Activated naive CD8-positive, alpha-beta T cell treated with anti-CD3 and anti-CD28 coated beads for 36 hours (primary cell): Measurements from ENCODE around the gene APBA2. TPM values are rescaled to one million over a fixed set of nuclear protein-coding genes. Genes with fewer than 3 reads are reported as not detected.

Source experiments
- DNase-seq: peaks from one replicate; pipeline ENCODE4 v3.0.0; 2021
- H3K27ac Mint-ChIP-seq: one replicate; pipeline ENCODE4 v1.8.0; 2022; ENCODE audit warnings: mild to moderate bottlenecking, moderate library complexity, mixed read lengths
- H3K27me3 Mint-ChIP-seq: one replicate; pipeline ENCODE4 v1.8.0; 2022; ENCODE audit warnings: mild to moderate bottlenecking, mixed read lengths
- H3K36me3 Mint-ChIP-seq: one replicate; pipeline ENCODE4 v1.8.0; 2021; ENCODE audit warnings: mild to moderate bottlenecking, mixed read lengths
- H3K4me1 Mint-ChIP-seq: one replicate; pipeline ENCODE4 v1.8.0; 2021; ENCODE audit warnings: mixed read lengths
- H3K4me3 Mint-ChIP-seq: one replicate; pipeline ENCODE4 v1.8.0; 2022; ENCODE audit warnings: mild to moderate bottlenecking, moderate library complexity, mixed read lengths
- H3K9me3 Mint-ChIP-seq: one replicate; pipeline ENCODE4 v1.8.0; 2022; ENCODE audit warnings: mixed read lengths
- total RNA-seq, 2 experiments: library from RNA; stranded (reverse); gene quantifications; one replicate each; pipeline ENCODE4 v1.2.3, GENCODE V29; 2021

Gene APBA2
- total RNA-seq, 2 experiments from 2014 or later: 29.2 to 34.1 TPM

DNA sequence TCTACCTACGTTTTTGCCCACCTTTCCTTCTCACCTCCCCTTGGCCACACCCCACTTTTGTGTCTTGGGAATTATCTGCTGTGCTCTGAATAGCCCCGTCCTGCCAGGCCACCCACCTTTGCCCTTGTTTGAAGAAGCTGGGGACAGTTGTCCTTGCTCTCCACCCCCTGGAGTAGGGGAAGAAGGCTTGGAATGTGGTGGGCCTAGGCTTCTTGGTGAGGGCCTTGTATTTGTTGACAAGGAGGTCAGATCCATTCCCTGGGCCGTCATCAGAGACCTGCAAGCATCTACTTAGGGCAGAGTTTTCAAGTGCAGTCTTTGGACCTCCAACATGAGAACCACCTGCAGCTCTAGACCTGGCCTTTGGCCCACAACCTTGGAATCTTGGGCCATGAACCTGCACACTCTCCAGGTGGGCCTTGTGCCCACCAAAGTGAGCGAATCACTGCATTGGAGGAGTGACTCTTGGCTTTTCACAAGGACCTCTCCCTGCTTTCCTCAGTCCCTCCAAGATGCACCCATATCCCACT is 160.6 kb downstream of the APBA2 start:
- no peak overlapping the region for H3K4me3 Mint-ChIP-seq
- H3K9me3 Mint-ChIP-seq: peaks cover 2% of the 10 kb centered on the region
- peaks cover 4% of the 10 kb centered on the region for H3K36me3 Mint-ChIP-seq
- H3K27me3 Mint-ChIP-seq: no peaks in the 10 kb centered on the region
- H3K27ac Mint-ChIP-seq: no peak overlapping the region
- peaks cover 80% of the 10 kb centered on the region for H3K4me1 Mint-ChIP-seq
- DNase-seq: no peak

- Mint-ChIP-seq H3K36me3 (peaks cover 5% of the 10 kb centered on the region), H3K27me3 (no peaks in the 10 kb centered on the region), H3K27ac (no peak overlapping the region), H3K9me3 (peaks cover 2% of the 10 kb centered on the region), H3K4me3 (no peak overlapping the region), H3K4me1 (peaks cover 79% of the 10 kb centered on the region)
- DNase-seq: no peak
These were observed 161.2 kb downstream of the APBA2 start for GRCh38 chr15:29046977-29047376.

- peaks cover 72% of the 10 kb centered on the region for H3K4me1 Mint-ChIP-seq
- no peak overlapping the region for H3K4me3 Mint-ChIP-seq
These were observed 162.2 kb downstream of the APBA2 start for GRCh38 chr15:29048011-29048410.

GRCh38 chr15:29050870-29051269 is 165.1 kb downstream of the APBA2 start:
- Mint-ChIP-seq H3K4me1 (peaks cover 59% of the 10 kb centered on the region), H3K27me3 (no peaks in the 10 kb centered on the region), H3K4me3 (no peak overlapping the region), H3K36me3 (peaks cover 21% of the 10 kb centered on the region), H3K27ac (peak overlapping the region; percentile 19), H3K9me3 (peaks cover 3% of the 10 kb centered on the region)
- DNase-seq: peak; percentile 8

More at GRCh38 chr15:29048011-29048410, 162.2 kb downstream of the APBA2 start:
- H3K36me3 Mint-ChIP-seq: peaks cover 12% of the 10 kb centered on the region
- H3K9me3 Mint-ChIP-seq: peaks cover 3% of the 10 kb centered on the region
- H3K27ac Mint-ChIP-seq: no peak overlapping the region
- no peaks in the 10 kb centered on the region for H3K27me3 Mint-ChIP-seq
- no peak for DNase-seq

DNA sequence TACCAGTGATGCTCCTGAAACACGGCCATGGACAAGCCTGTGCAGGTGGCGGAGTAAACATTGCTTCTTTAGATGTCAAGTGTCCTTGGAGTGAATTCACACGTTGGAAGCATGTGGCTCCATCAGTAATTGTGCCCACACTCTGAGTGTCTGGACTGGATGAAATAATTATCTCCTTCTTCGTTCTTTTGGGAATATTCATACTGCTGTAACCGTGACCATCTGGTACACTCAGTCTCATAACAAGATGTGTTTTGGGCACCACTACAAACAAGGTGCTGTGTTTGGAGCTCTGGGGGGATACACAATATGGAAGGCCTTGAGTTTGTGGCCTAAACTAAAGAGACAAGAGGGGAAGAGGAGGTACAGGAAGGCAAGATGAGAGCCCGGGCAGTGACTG is 165.6 kb downstream of the APBA2 start:
- Mint-ChIP-seq H3K9me3 (peaks cover 3% of the 10 kb centered on the region), H3K4me1 (peaks cover 57% of the 10 kb centered on the region), H3K27ac (peak overlapping the region; percentile 4), H3K27me3 (no peaks in the 10 kb centered on the region), H3K4me3 (no peak overlapping the region), H3K36me3 (peaks cover 23% of the 10 kb centered on the region)
- DNase-seq: no peak

GRCh38 chr15:29053006-29053405 is 167.2 kb downstream of the APBA2 start:
- H3K9me3 Mint-ChIP-seq: peaks cover 3% of the 10 kb centered on the region
- H3K27me3 Mint-ChIP-seq: no peaks in the 10 kb centered on the region
- peaks cover 64% of the 10 kb centered on the region for H3K4me1 Mint-ChIP-seq
- H3K4me3 Mint-ChIP-seq: no peak overlapping the region
- peaks cover 31% of the 10 kb centered on the region for H3K36me3 Mint-ChIP-seq
- DNase-seq: no peak
- no peak overlapping the region for H3K27ac Mint-ChIP-seq

GRCh38 chr15:29053661-29054131 is 167.9 kb downstream of the APBA2 start:
- H3K9me3 Mint-ChIP-seq: peaks cover 5% of the 10 kb centered on the region
- peaks cover 66% of the 10 kb centered on the region for H3K4me1 Mint-ChIP-seq
- DNase-seq: no peak

DNA sequence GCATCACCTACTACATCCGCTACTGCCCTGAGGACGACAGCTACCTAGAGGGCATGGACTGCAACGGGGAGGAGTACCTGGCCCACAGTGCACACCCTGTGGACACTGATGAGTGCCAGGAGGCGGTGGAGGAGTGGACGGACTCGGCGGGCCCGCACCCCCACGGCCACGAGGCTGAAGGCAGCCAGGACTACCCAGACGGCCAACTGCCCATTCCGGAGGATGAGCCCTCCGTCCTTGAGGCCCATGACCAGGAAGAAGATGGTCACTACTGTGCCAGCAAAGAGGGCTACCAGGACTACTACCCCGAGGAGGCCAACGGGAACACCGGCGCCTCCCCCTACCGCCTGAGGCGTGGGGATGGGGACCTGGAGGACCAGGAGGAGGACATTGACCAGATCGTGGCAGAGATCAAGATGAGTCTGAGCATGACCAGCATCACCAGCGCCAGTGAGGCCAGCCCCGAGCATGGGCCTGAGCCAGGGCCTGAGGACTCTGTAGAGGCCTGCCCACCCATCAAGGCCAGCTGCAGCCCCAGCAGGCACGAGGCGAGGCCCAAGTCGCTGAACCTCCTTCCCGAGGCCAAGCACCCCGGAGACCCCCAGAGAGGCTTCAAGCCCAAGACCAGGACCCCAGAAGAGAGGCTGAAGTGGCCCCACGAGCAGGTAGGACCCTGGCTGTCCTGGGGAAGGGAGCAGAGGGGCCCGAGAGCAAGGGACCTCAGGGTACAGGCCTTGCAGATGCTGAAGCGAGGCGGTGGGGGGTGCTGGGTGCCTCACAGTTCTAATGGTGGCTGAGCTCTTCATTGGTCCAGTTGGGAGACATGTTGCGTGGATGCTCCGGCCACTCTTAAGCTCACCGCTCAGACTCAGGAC is 168.6 kb downstream of the APBA2 start:
- no peak for DNase-seq
- no peak overlapping the region for H3K4me3 Mint-ChIP-seq
- H3K27ac Mint-ChIP-seq: no peak overlapping the region
- peaks cover 66% of the 10 kb centered on the region for H3K4me1 Mint-ChIP-seq
- no peaks in the 10 kb centered on the region for H3K27me3 Mint-ChIP-seq
- H3K36me3 Mint-ChIP-seq: peaks cover 38% of the 10 kb centered on the region
- peaks cover 5% of the 10 kb centered on the region for H3K9me3 Mint-ChIP-seq

More at GRCh38 chr15:29053661-29054131, 167.9 kb downstream of the APBA2 start:
- no peak overlapping the region for H3K4me3 Mint-ChIP-seq
- H3K36me3 Mint-ChIP-seq: peaks cover 34% of the 10 kb centered on the region
- H3K27ac Mint-ChIP-seq: no peak overlapping the region
- no peaks in the 10 kb centered on the region for H3K27me3 Mint-ChIP-seq

DNA sequence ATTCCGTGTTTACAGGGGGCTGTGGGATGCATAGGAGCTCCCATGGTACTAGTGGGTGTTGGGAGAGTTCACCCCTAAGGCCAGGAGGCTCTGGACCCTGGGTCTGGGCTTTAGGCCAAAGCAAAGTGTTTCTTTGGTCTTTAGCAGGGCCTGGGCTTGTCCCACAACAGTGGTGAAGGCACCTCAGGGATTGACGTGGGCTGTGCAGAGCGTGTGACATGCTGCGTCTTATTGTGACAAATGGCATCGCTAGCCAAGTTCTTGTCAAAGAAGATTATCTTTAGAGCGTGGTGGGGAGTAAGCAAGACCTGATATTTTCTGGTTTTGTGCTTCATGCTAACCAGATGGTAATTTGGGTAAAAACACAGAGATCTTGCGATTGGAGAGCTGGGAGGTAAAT is 170.1 kb downstream of the APBA2 start:
- Mint-ChIP-seq H3K27ac (no peak overlapping the region), H3K4me3 (no peak overlapping the region), H3K4me1 (peaks cover 61% of the 10 kb centered on the region), H3K27me3 (no peaks in the 10 kb centered on the region), H3K36me3 (peaks cover 37% of the 10 kb centered on the region), H3K9me3 (peaks cover 3% of the 10 kb centered on the region)
- DNase-seq: no peak

DNA sequence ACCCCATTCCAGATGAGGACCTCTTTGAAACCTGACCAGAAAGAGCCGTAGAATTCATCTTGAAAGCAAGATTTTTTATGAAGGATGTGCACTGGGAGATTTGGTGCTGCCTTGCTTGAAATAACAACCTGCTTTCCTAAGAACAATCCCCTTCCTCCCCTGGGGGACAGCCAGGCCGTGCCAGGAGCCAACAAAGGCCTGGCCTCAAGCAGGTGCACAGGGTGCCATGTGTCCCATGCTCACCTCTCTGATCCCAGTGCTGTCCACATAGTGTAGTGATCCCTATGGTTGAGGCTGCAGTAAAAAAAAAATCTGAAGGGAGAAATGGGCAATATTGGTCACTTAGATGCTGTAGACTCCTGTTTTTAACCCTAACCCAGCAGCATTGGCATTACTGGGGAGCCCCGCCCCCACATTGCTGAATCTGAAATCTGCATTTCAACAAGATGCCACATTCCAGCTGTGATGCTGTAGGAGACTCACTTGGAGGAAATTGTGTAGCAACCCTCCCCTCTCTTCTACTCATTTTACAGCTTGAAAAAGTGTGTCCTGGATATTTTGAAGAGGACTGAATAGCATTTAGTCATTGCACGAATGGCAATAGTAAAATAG is 171.2 kb downstream of the APBA2 start:
- peaks cover 34% of the 10 kb centered on the region for H3K36me3 Mint-ChIP-seq
- no peak for DNase-seq
- H3K27me3 Mint-ChIP-seq: no peaks in the 10 kb centered on the region
- H3K27ac Mint-ChIP-seq: no peak overlapping the region
- H3K9me3 Mint-ChIP-seq: peaks cover 3% of the 10 kb centered on the region
- peaks cover 59% of the 10 kb centered on the region for H3K4me1 Mint-ChIP-seq
- no peak overlapping the region for H3K4me3 Mint-ChIP-seq

DNA sequence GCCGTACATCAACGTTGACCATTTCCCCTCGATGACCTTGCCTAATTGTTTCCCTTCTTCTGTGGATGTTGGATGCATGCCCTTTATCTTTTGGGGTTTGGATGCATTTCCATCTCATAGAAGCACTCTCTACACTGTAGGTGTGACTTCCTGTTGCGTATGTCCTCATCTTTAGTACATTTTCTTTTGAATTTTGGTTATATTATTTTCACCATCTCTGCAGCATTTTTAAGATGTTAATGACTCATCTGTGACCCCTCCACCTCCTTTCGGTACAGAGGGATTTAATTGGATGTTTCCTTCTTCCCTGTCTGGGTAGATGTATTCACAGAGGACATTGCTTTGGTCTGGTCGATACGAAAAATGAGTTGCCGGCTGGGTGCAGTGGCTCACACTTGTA is 172.1 kb downstream of the APBA2 start:
- H3K4me3 Mint-ChIP-seq: no peak overlapping the region
- H3K27ac Mint-ChIP-seq: no peak overlapping the region
- H3K27me3 Mint-ChIP-seq: no peaks in the 10 kb centered on the region
- peaks cover 62% of the 10 kb centered on the region for H3K4me1 Mint-ChIP-seq
- H3K36me3 Mint-ChIP-seq: peaks cover 29% of the 10 kb centered on the region
- H3K9me3 Mint-ChIP-seq: peaks cover 2% of the 10 kb centered on the region
- no peak for DNase-seq

DNA sequence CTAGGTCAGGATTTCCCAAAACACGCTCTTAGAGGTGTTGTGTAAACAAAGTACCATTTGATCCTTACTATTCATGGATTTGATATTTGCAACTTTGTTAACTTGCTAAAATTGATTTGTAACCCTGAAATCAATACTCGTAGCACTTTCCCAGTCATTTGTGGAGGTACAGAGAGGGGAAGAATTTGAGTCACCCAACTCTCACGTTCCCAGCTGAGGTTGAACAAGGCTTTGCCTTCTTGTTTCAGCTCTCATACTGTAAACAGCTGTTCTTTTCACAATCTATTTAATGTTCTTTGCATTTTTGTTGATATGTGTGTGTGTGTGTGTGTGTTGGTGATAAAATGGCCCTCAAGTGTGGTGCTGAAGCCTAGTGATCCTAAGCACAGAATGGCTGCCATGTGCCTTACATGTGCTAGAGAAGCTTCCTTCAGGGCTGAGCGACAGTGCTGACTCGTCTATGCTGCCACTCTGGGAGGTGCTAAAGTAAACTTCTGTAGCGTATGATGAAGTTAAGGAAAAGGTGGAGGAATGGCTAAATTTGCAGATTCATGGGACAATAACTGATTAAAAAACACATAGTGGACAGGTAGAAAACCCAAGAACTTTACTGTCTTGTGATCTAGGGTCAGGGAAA is 173.2 kb downstream of the APBA2 start:
- Mint-ChIP-seq H3K27ac (no peak overlapping the region), H3K4me1 (peaks cover 61% of the 10 kb centered on the region), H3K4me3 (no peak overlapping the region), H3K9me3 (peaks cover 2% of the 10 kb centered on the region), H3K27me3 (no peaks in the 10 kb centered on the region), H3K36me3 (peaks cover 22% of the 10 kb centered on the region)
- DNase-seq: no peak

- Mint-ChIP-seq H3K27ac (peak overlapping the region; percentile 7), H3K4me1 (peaks cover 67% of the 10 kb centered on the region), H3K27me3 (no peaks in the 10 kb centered on the region), H3K4me3 (no peak overlapping the region), H3K36me3 (peaks cover 22% of the 10 kb centered on the region), H3K9me3 (peaks cover 2% of the 10 kb centered on the region)
- DNase-seq: no peak
These were observed 174.3 kb downstream of the APBA2 start for GRCh38 chr15:29059871-29060640.

GRCh38 chr15:29061746-29062145 is 176.0 kb downstream of the APBA2 start:
- no peak for DNase-seq
- Mint-ChIP-seq H3K27ac (peak overlapping the region; percentile 36), H3K27me3 (no peaks in the 10 kb centered on the region), H3K36me3 (peaks cover 17% of the 10 kb centered on the region), H3K4me3 (no peak overlapping the region), H3K4me1 (peaks cover 62% of the 10 kb centered on the region), H3K9me3 (peaks cover 2% of the 10 kb centered on the region)
